Stimulated activated CD4-positive, alpha-beta T cell treated with anti-CD3 and anti-CD28 coated beads, Interleukin-12 subunit alpha, Interleukin-12 subunit beta, amount 100 ng/mL, for 4 hours (primary cell): ENCODE data around the gene ACSL5.
"Not testable (repeated sequence)": the region's sequence is repeated elsewhere in the genome, so short reads cannot be mapped to it uniquely, and the experiment has no call there.

Source experiments
- DNase-seq: peaks from one replicate; pipeline ENCODE4 v3.0.0-alpha.2; 2020

Gene ACSL5

DNA sequence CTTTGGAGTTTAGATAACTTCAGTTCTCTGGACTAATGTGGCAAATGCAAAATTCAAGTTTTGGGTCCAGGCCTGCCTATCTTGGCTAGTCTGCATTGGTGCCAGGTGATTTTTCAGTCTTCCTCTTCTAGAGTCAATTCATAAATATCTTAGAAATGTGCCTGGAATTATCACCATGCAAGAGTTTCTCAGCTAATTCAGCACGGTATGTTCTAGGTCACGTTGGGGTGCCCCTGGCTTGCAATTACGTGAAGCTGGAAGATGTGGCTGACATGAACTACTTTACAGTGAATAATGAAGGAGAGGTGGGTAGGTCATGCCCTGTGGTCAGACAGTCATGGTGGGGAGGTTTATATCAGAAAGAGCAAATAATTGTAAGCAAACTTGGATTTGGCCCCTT, 47.8 kb downstream of the ACSL5 start:
- no peak for DNase-seq

DNA sequence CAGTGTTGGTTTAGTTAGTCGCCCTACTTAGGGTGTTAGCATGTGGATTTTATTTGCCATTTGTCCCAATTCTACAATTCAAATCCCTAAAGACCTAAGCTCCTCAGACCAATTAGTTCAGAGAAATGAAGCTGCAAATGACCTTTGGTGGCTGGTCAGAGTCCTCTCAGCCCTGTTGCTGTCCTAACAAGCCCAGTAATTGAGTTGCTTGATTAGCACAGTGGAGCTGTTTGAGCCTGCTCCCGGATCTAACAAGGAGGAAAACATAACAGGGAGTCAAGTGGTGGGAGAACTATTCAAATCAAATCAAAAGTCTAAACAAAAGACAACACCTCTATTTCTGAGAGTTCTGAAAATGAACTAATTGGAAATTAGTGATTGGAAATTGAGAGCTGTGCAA, 50.7 kb downstream of the ACSL5 start:
- DNase-seq = no peak

DNA sequence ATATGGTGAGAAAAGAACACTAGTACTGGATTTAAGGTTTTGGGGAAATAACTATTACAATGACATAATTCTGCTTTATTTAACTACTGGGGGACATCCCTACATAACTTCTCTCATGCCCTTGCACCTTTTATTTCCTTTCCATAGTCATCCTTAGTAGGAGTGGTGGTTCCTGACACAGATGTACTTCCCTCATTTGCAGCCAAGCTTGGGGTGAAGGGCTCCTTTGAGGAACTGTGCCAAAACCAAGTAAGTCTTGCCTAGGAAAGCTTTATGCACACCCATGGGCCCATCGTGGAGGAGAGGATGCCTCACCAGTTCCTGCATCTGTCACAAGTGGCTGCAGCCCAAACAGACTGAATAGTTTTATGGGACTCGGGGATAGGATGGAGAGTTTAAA, 52.2 kb downstream of the ACSL5 start:
- DNase-seq = no peak

DNA sequence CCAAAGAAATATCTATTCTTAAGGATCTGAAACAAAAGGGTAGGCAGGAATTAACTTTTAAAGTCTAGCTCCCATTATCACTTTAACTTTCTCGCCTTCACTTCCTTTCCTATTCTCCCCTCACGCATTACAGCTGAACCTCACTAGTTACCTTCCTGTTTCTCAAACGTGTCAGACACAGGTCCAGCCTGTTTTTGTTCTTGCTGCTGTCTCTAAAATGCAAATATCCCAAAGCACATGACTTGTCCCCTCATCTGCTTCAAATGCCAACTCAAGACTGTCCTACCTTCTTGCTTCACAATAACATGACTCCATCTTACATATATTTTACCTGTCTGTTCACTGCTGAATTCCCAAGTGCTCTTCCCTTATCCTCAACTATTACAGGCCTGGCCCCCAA, 55.2 kb downstream of the ACSL5 start:
- DNase-seq = no peak

DNA sequence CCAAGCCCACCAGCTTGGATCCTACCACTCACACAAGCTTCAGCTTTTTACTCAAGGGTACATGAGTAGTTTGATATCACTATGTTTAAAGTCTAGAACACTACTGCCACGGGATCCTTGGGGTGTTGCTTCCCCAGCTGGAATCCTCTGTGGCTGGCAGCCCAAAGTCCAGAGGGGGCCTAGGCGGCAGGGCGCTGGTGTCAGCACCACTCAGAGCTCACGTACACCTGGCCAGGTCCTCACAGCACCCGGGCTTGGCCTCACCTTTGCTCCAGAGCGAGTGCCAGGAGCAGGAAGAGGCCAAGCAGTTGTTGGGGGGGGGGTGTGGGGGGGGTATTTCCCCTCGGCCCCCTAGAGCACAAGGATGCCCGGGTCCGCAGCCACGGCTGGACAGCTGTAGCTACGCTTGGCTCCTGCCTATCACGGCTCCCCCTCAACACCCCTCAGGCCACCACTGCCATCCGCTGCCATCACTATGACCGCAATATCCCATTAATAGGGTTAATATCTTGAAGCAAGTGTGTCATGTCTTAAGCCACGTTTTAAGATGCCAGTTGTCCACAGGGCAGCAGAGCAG, 55.8 kb downstream of the ACSL5 start:
- no peak for DNase-seq

DNA sequence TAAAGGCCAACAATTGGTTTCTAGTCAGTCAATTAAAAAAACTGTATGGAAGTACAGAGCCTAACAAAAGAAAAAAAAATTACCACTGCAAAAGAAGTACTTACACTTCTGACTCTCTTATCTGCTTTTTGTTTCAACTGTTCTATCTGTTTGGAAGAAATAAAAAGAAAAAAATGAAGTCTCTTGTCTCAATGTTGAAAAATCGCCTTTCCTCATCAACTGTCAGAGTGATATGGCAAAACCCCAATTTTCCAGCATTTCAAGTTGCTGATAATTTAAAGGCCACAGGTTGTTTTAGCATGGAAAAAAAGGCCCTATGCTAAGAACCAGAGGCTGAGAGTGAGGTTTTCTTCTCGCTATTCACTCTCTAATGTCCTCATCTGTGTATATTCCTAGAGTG, 59.2 kb downstream of the ACSL5 start:
- no peak for DNase-seq

DNA sequence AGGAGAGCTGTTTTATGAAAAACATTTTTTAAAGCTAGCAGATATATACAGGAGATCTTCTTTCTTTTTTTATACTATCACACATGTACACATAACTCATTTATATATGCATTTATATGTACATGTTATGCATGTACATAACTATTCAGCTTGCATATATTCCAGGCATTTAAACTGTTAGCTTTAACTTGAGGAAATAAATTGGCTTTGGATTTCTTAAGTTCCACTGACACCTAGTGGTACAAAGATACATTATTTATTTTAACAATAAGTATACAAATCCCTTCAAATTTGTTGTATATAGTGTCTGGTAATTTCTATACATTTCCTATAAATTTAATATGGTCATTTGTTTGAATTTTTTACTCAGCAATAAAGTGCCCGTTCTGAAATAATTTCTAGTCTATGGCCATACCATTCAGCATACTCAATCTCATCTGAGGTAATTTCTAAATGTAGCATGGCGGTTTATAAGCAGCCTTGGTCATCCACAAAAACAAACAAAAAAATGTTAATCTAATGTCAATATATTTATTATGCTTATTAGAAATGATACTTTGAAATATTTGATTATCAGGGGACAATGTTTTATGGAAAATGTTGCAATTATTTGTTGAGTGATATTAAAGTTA, 61.2 kb downstream of the ACSL5 start:
- no peak for DNase-seq

DNA sequence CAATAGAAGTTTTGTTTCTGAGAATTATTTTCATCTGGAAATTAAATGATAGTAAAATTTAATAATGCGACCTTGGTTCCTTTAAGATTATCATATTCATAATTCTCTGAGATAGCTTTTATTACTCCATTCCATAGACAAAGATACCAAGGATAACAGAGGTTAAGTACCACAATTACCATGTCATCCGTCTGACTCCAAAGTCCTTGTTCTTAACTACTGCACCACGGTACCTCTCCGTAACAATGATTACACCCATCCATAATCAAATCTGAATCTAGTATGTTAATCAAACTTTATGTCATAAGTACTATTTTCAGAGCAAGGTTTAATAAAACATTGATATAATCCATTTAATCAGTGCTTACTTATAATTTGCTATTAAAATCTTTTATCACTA, 64.4 kb downstream of the ACSL5 start:
- DNase-seq = no peak

DNA sequence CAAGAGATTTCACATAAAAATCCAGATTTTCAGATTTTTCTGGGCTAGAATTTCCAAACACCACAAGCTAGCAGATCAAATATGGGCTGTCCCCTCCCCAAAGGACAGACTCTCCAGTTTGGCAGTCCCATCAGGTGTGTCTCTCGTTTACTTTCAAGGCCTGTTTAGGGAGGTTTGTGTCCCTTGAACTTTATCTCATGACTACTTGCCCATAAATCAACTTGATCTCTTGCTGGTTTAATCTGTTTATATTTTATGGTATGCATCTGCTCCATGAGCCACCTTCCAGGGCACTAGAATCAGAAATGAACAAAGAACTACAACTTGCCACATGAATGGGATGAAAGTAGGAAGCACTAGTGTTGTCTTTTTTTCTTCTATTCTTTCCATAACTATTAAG, 67.6 kb downstream of the ACSL5 start:
- no peak for DNase-seq

DNA sequence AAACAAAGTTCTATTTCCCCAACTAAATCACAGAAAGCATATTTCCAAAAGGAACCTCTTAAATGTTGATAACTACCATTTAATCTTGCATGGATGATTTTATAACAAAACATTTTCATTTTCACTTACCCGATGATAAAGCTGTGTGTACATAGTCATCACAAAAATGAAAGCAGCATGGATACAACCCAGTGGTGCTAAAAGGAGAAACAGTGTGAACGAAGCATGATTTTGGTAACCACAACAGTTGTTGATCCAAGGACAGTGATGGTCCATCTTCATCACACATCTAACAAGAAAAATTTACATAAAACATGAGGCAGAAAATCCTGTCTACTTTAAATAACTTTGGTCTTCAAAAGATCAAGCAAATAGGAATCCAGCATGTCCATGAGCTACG, 68.1 kb downstream of the ACSL5 start:
- no peak for DNase-seq

DNA sequence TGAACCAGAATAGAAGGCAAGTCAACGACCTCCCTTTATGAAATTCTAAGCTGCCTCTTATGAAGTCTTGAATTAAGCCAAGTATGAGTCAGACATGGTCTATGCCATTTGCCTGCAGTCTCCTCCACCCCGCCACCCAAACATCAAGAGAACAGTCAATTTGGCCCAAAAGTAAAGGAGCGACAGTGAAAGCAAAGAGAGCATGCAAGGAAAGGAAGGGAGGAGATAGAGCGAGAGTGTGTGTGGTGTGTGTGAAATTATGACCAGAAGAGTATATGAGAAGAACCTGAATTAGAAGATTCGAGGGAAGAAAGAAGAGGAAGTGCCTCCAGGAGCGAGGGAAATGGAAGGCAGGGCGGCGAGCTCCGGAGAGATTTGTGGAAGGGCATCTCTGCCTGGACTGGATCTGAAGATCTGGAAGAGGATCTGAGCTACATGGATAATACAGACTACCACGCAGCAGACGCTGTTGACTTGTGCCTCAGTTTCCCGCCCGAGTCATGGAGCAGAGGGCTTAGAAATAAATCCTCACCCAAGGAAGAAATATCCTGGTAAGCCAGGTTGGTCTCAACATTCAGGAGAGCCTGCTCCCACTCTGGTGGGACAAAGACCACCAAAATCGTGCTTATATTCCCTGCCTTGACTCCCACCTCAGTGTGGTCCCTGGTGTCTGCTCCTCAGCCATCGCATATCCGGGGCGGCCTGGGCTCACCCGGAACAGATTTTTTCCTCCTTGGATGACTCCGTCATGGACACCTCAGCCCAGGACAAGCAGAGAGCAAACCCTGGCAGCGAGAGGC, 72.3 kb downstream of the ACSL5 start:
- no peak for DNase-seq

DNA sequence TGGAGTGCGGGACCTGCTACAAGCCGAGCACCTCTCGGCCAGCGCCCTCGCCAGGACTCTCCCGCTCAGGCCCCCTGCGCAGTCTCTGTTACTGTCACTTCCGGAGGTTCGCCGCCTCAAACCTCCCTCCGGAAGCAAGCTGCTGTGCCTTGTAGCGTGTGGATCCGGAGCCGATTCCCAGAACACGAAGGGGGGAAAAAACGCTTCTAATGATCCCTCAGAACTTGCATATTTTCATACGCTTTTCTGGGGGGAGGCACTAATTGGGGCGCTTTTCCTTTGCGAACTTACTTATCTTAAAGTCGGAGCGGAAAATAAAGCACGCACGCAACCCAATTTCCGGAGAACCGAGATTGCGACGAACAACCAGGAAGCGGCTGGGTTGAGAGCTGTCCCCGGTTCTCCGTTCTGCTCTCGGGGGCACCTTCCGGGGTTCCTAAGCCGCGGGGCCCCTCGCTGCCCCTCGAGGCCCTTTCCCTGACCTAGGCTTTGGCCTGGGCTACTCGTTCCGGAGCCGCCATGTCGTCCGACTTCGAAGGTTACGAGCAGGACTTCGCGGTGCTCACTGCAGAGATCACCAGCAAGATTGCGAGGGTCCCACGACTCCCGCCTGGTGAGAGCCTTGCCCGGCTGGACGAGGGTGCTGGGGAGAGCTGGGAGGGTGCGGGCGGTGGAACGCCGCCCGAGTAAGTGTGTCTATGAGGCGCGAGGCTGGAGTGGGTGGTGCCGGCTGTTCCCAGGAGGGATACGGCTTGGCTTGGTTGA, 73.1 kb downstream of the ACSL5 start, which contains the start of the genes VTI1A and ZDHHC6:
Gene VTI1A (plus strand): TSS at position 361 of the 765 bp plus-strand sequence. CDS start 159 bp downstream, at position 520.
Gene ZDHHC6 (minus strand): TSS at position 60 of the 765 bp plus-strand sequence. CDS start 1,478 bp downstream, outside the sequence.
- DNase-seq = peak; percentile 76

DNA sequence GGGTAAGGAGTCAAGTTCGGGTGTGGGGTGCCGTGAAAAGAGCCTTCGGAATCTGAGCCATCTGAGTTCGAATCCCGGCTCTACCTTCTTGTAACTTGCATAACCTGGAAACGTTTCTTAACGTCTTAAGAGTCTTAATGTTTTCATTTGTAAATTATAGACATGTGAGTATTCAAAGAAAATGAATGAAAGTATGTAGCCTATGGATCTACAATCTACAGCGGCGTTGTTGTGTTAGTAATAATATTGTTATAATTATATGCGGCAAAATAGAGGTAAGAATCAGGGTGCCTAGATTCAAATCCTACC, 73.7 kb downstream of the ACSL5 start:
- DNase-seq = no peak

DNA sequence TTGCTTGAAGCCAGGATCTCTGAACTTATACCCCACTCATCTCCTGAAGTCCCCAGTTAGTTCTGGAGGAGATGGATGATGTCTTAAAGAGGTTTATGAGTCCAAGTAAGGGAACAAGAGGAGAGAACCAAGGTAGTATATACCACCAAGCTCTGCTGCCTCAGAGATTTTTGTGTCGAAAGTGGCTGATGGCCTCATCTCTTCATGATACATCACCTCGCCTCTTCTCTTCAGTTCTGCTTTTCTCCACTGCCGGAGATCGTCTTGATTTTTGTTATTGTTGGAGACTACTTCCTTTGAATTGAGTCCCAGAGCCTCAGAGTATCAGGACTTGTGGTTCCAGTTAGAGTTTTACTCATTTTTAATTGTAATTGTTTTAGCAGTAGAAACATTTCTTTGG, 75.0 kb downstream of the ACSL5 start:
- DNase-seq = no peak

DNA sequence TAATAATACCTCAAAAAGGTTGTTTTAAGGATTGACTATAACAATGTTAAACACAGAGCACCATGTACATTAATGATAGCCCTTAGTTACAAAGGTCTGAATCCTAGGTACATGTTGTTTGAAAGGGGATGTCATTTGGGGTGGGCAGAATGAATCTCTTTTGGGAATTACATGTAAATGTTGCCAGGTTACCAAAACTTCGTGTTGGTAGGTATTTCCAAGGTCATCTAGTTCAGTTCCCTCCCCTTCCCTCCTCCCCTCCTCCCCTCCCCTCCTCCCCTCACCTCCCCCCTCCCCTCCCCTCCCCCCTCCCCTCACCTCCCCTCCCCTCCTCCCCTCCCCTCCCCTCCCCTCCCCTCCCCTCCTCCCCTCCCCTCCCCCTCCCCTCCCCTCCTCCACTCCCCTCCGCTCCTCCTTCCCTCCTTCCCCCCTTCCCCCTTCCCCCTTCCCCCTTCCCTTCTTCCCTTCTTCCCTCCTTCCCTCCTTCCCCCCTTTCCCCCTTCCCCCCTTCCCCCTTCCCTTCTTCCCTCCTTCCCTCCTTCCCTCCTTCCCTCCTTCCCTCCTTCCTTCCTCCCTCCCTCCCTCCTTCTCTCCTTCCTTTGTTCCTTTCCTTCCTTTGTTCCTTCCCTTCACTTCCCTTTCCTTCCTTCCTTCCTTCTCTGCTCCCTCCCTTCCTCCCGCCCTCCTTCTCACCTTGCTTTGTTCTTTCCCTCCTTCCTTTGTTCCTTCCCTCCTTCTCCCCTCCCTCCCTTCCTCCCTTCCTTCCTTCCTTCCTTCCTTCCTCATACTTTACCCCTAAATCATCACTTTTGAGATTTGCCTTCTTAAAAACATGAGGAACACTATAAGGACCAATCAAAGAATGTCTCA, 81.2 kb downstream of the ACSL5 start:
- DNase-seq = no peak

DNA sequence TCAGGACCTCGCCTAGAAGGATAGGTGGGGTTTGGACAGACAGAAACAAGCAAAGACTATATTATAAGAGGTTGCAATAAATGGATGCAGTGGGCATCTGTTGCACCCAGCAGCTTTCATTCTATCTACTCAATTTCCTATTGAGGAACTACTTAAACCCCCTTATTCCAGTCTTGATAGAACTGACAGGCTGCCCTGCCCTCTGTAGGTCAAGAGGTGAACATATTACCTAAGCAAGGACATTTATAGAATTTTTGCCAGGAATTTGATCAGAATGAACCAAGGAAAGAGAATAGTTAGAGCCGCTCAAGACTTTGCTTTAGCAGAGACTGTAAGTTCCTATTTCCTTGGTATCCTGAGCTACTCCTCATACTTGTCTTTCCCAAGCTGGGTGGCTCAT, 82.6 kb downstream of the ACSL5 start:
- DNase-seq = no peak

DNA sequence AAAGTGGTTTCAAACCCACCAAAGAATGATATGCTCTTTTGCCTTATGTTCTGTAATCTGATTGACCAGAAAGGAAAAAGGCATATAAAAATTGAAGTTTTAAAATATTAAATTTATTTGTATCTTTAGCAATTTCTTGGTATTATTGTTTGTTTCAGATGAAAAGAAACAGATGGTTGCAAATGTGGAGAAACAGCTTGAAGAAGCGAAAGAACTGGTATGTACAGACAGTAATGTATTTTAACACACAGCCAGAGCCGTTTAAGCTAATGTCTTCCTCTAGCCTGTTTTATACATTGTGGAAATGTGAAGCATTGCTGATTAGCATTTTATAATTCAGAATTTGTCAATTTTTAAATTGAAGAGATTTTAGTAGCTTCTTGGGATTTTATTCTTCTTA, 86.5 kb downstream of the ACSL5 start:
- no peak for DNase-seq

DNA sequence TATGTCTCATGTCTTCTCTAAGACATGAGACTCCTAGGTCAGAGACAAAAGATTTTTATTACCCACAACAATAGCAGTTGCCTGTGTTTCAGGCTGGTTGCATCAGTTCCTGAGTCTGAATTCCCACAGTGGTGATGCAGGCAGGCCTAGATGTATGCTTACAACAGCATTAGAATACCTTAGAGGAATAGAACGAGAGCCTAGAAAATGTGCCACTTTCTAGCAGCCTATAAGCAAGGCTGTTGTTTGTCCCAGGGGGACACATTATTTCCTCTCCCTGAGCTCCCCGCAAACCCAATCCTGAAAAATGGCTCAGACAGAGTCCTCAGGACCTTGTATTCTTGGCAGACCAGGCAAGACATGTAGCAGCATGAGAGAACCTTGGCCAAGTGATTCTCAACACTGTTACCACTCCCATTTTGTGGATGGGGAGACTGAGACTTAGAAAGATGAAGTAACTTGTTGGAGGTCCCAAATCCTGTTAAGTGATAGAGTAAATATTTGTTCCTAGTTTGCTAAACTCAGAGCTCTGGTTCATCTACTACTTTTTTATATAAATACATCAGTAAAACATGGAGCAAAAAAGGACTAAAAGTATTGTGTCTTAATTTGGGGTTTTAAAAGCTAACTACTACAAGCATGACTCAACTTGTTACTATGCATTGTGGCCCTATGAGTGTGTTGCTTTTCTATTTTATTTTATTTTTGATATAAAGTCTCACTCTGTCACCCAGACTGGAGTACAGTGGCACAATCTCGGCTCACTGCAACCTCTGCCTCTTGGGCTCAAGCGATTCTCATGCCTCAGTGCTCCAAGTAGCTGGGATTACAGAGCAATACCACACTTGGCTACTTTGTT, 87.3 kb downstream of the ACSL5 start:
- DNase-seq = no peak

DNA sequence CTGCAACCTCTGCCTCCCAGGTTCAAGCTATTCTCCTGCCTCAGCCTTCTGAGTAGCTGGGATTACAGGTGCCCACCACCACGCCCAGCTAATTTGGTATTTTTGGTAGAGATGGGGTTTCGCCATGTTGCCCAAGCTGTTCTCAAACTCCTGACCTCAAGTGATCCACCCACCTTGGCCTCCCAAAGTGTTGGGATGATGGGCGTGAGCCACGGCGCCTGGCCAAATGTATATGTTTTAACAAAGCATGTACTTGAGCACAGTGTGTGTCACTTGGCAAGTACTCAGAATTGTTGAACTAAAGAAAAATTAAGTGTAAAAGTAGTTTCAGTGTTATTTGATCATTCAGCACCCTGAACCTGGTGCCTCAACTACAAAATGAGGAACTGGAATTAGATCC, 90.2 kb downstream of the ACSL5 start:
- not testable (repeated sequence) for DNase-seq

DNA sequence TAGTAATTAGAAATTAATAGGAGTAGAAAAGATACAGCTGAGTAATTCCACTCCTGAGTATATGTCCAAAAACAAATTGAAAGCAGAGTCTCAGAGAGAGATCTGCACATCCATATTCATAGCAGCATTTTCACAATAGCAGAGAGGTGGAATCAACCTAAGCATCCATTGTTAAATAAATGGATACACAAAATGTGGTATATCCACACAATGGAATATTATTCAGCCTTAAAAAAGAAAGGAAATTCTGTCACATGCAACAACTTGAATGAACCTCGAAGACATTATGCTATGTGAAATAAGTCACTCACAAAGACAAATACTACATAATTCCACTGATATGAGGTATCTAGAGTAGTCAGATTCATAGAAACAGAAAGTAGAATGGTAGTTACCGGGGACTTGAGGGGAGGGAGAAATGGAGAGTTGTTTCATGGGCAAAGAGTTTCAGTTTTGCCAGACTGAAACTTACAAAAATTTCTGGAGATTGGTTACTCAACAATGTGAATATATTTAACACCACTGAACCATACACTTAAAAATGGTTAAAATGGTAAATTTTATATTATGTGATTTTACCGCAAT, 91.5 kb downstream of the ACSL5 start:
- no peak for DNase-seq

DNA sequence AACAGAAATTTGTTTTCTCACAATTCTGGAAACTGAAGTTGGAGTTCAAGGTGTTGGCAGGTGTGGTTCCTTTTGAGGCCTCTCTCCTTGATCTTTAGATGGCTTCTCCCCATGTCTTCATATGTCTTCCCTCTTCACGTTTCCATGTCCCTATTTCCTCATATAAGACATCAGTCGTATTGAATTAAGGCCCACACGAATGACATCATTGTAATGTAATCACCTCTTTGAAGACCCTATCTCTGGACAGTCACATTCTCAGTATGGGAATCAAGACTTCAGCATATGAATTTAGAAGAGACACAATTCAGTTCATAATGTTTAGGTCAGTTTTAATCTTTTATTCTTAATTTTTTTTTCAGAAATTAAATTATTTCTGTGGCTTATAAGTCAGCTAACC, 92.9 kb downstream of the ACSL5 start:
- DNase-seq = no peak
